ENCODE measurements around the gene TFDP1.

Gene TFDP1

DNA sequence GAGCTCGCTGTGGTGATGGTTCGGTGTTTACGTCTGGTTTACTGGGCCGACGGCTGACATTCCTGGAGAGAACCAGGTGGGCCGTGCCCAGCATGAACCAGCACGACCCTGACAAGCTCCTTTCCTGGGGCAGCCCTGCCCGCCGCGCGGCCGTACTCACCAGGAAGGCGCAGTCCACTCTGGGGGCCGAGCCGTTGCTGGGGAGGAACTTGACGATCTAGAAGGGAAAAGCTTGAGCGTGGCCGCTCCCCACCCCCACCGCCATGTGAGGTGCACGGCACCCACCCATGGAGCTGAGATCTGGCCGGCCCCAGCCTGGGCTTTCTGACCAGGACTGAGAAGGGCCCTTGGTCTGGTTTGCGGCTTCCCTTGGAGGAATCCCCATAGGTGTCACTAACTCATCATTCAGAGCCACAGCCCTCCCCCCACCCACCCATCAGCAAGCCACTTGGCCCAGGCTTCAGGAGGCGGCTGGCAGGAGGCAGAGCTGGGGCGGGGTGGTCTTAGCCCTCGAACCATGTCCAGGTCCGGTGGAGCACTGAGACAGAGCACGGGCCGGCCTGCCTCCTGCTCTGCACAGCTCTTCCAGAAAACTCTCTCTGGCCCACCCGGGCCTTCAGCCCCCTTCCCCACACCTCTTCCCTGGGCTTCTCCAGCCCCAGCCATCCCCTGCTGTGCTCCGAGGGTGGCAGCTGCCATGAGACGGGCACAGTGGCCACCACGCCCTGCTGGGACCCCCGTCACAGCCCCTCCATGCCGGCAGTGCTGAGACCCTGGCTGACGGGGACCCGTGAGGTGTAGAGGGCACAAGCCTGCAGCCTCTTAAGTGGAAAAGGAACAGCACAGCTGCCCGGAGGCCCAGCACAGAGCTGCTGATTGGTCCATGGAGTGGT is 67.2 kb downstream of the TFDP1 start:
- Histone ChIP-seq H3K27ac (no peak overlapping the region), H3K4me3 (no peak overlapping the region)
- DNase-seq (ENCODE audit: low spot score): peak; percentile 64
- TF ChIP-seq, protein P1, sequence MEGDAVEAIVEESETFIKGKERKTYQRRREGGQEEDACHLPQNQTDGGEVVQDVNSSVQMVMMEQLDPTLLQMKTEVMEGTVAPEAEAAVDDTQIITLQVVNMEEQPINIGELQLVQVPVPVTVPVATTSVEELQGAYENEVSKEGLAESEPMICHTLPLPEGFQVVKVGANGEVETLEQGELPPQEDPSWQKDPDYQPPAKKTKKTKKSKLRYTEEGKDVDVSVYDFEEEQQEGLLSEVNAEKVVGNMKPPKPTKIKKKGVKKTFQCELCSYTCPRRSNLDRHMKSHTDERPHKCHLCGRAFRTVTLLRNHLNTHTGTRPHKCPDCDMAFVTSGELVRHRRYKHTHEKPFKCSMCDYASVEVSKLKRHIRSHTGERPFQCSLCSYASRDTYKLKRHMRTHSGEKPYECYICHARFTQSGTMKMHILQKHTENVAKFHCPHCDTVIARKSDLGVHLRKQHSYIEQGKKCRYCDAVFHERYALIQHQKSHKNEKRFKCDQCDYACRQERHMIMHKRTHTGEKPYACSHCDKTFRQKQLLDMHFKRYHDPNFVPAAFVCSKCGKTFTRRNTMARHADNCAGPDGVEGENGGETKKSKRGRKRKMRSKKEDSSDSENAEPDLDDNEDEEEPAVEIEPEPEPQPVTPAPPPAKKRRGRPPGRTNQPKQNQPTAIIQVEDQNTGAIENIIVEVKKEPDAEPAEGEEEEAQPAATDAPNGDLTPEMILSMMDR (IDR thresholded peaks at IDR 0.05): no peak

DNA sequence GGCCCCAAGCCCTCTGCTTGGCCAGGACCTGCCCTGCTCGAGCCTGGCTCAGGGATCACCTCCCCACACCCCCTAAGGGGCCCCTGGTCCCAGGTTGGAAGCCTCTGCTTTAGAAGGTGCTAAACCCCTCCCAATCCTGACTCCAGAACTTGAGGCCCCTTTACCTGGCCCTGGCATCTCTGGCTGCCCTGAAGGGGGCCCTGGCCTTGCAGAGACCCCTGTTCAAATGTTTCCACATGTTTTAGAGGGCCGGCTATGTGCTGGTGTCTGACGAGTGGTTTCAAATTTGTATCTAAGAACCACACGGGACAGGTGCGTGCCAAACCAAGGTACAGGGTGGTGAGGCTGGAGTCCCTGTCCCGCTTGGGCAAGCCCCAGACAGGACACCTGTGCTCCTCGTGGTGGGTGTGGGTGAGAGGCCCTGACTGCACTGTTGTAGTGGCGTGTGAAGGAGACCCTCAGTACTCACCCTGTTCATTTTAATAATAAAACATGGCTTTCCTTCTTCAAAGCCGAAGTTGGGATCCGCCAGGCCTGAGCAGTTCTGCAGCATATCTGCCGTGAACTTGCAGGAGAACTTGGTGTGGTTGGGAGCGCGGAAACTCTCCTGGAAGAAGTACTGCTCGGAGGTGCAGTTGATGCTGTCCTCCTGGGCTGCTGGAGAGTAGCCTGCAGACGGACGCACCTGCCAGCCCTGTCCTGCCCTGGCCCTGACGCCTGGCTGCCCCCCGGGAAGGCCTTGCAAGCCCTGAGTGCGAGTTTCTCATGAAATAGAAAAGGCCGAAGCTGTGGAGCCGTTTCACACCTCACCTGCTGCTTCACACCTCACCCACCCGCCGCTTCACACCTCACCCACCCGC is 68.1 kb downstream of the TFDP1 start:
- TF ChIP-seq, protein P1 (IDR thresholded peaks at IDR 0.05): no peak
- no peak overlapping the region for H3K4me3 ChIP-seq
- no peak overlapping the region for H3K27ac ChIP-seq
- DNase-seq (ENCODE audit: low spot score): peak; percentile 65

DNA sequence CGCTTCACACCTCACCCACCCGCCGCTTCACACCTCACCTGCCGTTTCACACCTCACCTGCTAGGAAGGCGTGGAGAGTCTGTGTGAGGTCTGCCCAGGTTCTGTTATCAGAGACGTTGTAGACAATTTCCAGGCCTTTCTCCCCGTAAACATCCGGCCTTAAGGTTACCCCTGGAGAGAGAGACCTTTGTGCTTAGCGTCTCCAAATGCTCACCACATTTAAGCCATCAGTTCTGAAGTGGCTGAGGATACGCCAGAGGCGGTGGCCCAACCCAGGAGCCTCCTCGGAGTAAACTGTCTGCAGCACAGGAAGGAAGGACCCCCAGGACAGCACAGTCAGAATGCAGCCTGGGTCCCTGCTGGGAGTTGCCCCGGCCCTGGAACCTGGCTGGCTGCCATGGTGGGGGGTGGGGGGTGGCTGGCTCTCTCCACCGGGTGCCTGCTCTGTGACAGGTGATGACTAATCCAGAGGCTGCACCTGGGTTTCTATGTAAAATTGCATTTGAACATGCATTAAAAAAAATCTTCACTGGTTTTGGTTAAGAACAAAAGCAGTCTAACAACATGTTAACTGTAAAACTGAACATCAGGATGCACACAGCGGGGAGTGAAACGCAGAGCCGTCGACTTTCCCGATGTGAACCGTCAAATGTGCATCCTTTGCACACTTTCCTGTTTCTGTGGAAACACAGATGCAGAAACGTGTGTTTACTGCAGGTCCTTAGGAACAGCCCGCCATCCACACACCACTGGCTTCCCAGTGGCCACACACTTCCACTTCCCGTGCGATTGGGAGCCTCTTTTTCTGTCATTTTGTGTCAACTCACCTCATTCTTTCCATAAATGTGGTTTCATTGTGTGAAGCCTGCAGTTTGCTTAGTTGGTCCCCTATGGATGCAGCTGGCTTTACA is 69.0 kb downstream of the TFDP1 start:
- TF ChIP-seq, protein P1 (IDR thresholded peaks at IDR 0.05): no peak
- no peak overlapping the region for H3K27ac ChIP-seq
- DNase-seq (ENCODE audit: low spot score): peak; percentile 53
- H3K4me3 ChIP-seq: no peak overlapping the region

DNA sequence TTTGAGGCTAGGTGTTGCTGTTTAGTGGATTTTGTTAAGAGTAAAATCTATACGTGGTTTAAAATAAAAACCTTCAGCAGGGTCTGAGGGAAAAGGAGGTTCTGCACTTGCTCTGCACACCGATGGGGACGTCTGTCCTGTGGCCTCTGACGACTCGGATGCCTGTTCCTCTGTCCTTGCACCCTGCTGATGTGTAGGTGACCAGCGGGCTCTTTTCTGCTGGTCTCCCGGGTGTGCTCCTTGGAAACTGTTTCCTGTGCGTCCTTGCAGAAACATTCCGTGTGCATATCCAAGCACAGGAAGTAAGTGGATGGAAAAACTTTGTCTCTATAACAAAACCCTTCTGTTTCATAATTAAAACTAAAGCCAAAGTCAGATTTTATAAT is 69.6 kb downstream of the TFDP1 start:
- TF ChIP-seq, protein P1 (IDR thresholded peaks at IDR 0.05): no peak
- no peak overlapping the region for H3K4me3 ChIP-seq
- no peak overlapping the region for H3K27ac ChIP-seq
- peak; percentile 22 for DNase-seq (ENCODE audit: low spot score)

DNA sequence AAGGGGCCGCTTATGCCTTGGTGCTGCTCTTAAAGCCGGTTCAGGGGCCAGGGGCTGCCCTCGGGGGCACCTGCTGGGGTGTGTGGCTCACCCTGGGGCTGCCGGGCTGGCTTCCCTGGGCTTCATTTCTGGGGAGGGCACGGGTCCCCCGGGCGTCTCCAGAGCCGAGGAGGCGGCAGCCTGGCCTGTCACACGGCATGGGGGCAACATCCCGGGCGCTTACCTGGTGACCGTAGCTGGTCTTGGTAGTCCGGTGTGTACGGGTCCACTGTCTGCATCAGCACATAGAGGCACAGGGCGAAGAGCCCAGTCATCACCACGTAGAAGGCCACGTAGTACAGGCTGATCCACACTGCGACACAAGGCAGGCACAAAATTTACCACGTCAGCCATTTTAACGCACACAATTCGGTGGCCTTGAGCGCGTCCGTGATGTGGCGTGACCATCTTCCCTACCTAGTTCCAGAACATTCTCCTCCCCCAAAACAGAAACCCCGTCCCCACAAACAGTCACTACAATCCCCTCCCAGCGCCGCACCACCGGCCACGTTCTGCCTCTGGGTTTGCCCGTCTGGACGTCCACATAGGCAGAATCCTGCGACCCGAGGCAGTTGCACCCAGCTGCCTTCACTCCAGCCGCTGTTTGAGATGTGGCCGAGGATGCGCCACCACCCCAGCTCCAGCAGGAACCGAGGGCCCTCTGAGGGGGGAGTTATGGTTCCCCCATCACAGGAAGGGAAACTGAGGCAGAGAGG is 70.2 kb downstream of the TFDP1 start:
- H3K4me3 ChIP-seq: no peak overlapping the region
- TF ChIP-seq, protein P1 (IDR thresholded peaks at IDR 0.05): no peak
- H3K27ac ChIP-seq: no peak overlapping the region
- peak; percentile 50 for DNase-seq (ENCODE audit: low spot score)
